A673 (cell line): Measurements from ENCODE around the gene ZC3H7B. TPM values are rescaled to one million over a fixed set of nuclear protein-coding genes. Genes with fewer than 3 reads are reported as not detected.

Source experiments
- BruUV-seq: library from RNA; stranded (reverse); fragments of 400-500 nt; replicated peaks from 2 replicates; lab custom pipeline; 2021; lab: Mats Ljungman, UMichigan
- CTCF ChIA-PET: fragments of 300-600 bp; sonication (Branson Sonifier 250); formaldehyde crosslinking; loops from one replicate; lab custom pipeline; 2022; ENCODE audit warnings: antibody characterized with exemption; lab: Charles Lee
- POLR2A ChIA-PET: fragments of 300-600 bp; sonication (Branson Sonifier 250); formaldehyde crosslinking; loops from one replicate; lab custom pipeline; 2022; ENCODE audit warnings: antibody characterized with exemption; ENCODE audit not compliant: low non-redundant PET; lab: Charles Lee
- DNase-seq: peaks from one replicate; pipeline ENCODE4 v3.0.0-alpha.2; 2015; ENCODE audit warnings: low spot score
- H3K27ac ChIP-seq: fragments of 200-600 bp; sonication (generic); 2 replicates; pipeline ENCODE4 v1.5.1; 2016; ENCODE audit warnings: mixed run types, low read depth, mild to moderate bottlenecking, mixed read lengths, antibody characterized with exemption, low read length; ENCODE audit not compliant: poor library complexity, severe bottlenecking
- H3K27me3 ChIP-seq: fragments of 200-600 bp; sonication (generic); replicated peaks from 2 replicates; pipeline ENCODE4 v1.6.1; 2017; ENCODE audit warnings: mixed run types, low read depth, mild to moderate bottlenecking, mixed read lengths, antibody characterized with exemption, low read length; ENCODE audit not compliant: insufficient read depth, poor library complexity
- H3K36me3 ChIP-seq: fragments of 200-600 bp; sonication (generic); 2 replicates; pipeline ENCODE4 v1.6.1; 2016; ENCODE audit warnings: mixed run types, mild to moderate bottlenecking, mixed read lengths, antibody characterized with exemption, low read length; ENCODE audit not compliant: insufficient read depth, poor library complexity, severe bottlenecking
- H3K4me1 ChIP-seq: fragments of 200-600 bp; sonication (generic); 2 replicates; pipeline ENCODE4 v1.6.1; 2017; ENCODE audit warnings: mixed run types, mild to moderate bottlenecking, mixed read lengths, antibody characterized with exemption, low read length; ENCODE audit not compliant: insufficient read depth, poor library complexity, severe bottlenecking
- H3K4me3 ChIP-seq: fragments of 200-600 bp; sonication (generic); 2 replicates; pipeline ENCODE4 v1.5.1; 2016; ENCODE audit warnings: low read depth, mixed run types, mild to moderate bottlenecking, mixed read lengths, low read length; ENCODE audit not compliant: poor library complexity, severe bottlenecking
- H3K9me3 ChIP-seq: fragments of 200-600 bp; sonication (generic); 2 replicates; pipeline ENCODE4 v1.6.1; 2016; ENCODE audit warnings: mixed run types, low read depth, mild to moderate bottlenecking, mixed read lengths, antibody characterized with exemption, low read length; ENCODE audit not compliant: poor library complexity, severe bottlenecking
- EZH2 ChIP-seq: fragments of 200-600 bp; sonication (generic); IDR thresholded peaks from 2 replicates; pipeline ENCODE4 v1.6.1; 2017; ENCODE audit warnings: borderline replicate concordance, low read depth, mild to moderate bottlenecking, mixed read lengths, antibody characterized with exemption, low read length; ENCODE audit not compliant: poor library complexity, severe bottlenecking
- intact Hi-C: fragments of 100-400 bp; cut with micrococcal nuclease; formaldehyde crosslinking; loops from one replicate; pipeline ENCODE4 v1.10.0; 2022; ENCODE audit not compliant: unreplicated experiment
- total RNA-seq: library from RNA; stranded (reverse); gene quantifications from 2 replicates; pipeline ENCODE4 v1.2.3, GENCODE V29; 2021
- TF ChIP-seq, protein P1 (sequence below): fragments of 300-800, 200-600 bp; sonication (generic); conservative IDR thresholded peaks from 2 replicates; pipeline ENCODE4 v1.5.1; 2017; ENCODE audit warnings: low read depth, mild to moderate bottlenecking, antibody characterized with exemption, low read length, moderate library complexity, mixed read lengths

The ZC3H7B gene
- total RNA-seq, 1 experiment from 2014 or later, result 90.4 TPM

DNA sequence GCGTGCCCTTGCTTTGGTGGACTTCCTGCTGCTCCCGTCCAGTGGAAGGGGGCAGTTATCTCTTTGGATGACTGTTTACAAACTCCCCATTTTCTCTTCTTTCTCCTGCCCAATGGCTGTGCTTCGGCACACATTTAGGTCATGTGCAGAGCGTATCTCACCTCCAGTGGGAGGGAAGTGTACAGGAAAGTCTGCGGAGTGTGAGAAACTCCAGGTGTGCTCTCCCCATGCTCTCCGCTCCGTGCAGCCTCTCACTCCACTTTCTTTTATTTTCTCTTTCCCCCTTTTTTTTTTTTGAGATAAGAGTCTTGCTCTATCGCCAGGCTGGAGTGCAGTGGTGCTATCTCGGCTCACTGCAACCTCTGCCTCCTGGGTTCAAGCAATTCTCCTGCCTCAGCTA, 68.5 kb downstream of the ZC3H7B start:
- no peak overlapping the region for H3K27ac ChIP-seq
- intact Hi-C loops, result no loop called here
- DNase-seq, result no peak
- BruUV-seq, result no TSS peak
- ChIA-PET CTCF (no interaction called here), POLR2A (no interaction called here)
- TF ChIP-seq EZH2, result no peak
- TF ChIP-seq, protein P1, sequence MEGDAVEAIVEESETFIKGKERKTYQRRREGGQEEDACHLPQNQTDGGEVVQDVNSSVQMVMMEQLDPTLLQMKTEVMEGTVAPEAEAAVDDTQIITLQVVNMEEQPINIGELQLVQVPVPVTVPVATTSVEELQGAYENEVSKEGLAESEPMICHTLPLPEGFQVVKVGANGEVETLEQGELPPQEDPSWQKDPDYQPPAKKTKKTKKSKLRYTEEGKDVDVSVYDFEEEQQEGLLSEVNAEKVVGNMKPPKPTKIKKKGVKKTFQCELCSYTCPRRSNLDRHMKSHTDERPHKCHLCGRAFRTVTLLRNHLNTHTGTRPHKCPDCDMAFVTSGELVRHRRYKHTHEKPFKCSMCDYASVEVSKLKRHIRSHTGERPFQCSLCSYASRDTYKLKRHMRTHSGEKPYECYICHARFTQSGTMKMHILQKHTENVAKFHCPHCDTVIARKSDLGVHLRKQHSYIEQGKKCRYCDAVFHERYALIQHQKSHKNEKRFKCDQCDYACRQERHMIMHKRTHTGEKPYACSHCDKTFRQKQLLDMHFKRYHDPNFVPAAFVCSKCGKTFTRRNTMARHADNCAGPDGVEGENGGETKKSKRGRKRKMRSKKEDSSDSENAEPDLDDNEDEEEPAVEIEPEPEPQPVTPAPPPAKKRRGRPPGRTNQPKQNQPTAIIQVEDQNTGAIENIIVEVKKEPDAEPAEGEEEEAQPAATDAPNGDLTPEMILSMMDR, result no peak
- H3K36me3 ChIP-seq, result no peaks in the 10 kb centered on the region
- H3K4me1 ChIP-seq, result peaks cover 17% of the 10 kb centered on the region
- H3K9me3 ChIP-seq, result no peaks in the 10 kb centered on the region
- no peaks in the 10 kb centered on the region for H3K27me3 ChIP-seq
- H3K4me3 ChIP-seq, result no peak overlapping the region

DNA sequence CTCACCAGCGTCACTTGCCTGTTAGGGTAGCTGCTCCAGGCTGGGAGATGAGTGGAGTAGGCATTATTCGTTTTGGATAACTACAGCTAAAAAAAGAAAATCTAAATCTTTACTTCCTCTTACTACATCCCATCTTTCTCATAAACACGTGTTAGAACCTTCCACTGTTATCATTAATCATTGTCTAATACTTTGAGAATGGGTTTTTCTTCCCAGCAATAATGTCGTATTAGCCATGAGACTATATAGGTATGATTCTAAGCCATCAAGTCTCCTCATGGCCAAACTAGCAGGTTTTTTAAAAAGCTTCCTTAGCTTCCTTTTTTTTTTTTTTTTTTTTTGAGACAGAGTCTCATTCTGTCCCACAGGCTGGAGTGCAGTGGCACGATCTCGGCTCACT, 76.5 kb downstream of the ZC3H7B start:
- ChIA-PET CTCF (no interaction called here), POLR2A (no interaction called here)
- BruUV-seq, result no TSS peak
- H3K4me1 ChIP-seq, result peaks cover 19% of the 10 kb centered on the region
- no peak overlapping the region for H3K27ac ChIP-seq
- no peaks in the 10 kb centered on the region for H3K27me3 ChIP-seq
- no peak for DNase-seq
- intact Hi-C loops, result no loop called here
- no peak overlapping the region for H3K4me3 ChIP-seq
- TF ChIP-seq EZH2, result no peak
- TF ChIP-seq, protein P1, result no peak
- H3K36me3 ChIP-seq, result no peaks in the 10 kb centered on the region
- no peaks in the 10 kb centered on the region for H3K9me3 ChIP-seq

DNA sequence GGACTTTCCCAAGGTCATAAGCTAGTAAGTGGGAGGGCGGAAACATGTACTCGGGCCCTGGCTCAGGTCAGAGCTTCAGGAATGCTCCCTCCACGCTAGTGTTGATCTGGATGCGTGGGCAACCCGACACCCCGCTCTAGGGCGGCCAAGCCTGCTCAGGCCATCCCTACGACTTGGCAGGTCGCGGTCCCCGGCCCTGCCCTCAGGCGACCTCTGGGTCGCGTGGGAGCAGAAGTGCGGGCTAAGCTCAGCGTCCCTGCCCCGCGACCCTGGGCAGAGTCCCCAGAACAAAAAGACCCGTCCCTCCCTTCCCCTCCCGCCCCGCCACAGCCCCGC, 79.6 kb downstream of the ZC3H7B start:
- no TSS peak for BruUV-seq

More for the DNA sequence above, 79.6 kb downstream of the ZC3H7B start:
- ChIA-PET CTCF (interaction anchor here (0.7 to 1.1 kb wide), 3 partner anchors 14 to 62 kb away, joined by 4 to 7 read pairs (median 4); no protein-coding TSS in a partner anchor), POLR2A (interaction anchor here (0.6 to 0.9 kb wide), 5 partner anchors 67 to 576 kb away, joined by 3 to 7 read pairs (median 5); partner anchors contain the start of gene PMM1)
- Histone ChIP-seq H3K36me3 (no peaks in the 10 kb centered on the region), H3K9me3 (no peaks in the 10 kb centered on the region), H3K27me3 (no peaks in the 10 kb centered on the region), H3K27ac (peak overlapping the region; percentile 91), H3K4me3 (peak overlapping the region; percentile 77), H3K4me1 (peaks cover 22% of the 10 kb centered on the region)
- TF ChIP-seq, protein P1, result no peak
- no peak for TF ChIP-seq EZH2
- DNase-seq, result no peak
- intact Hi-C loops, result no loop called here
